Measurements from ENCODE around the gene WRNIP1. TPM values are rescaled to one million over a fixed set of nuclear protein-coding genes. Genes with fewer than 3 reads are reported as not detected.

WRNIP1 gene
- total RNA-seq, 1 donor from 2014 or later = 40.4 TPM

- Mint-ChIP-seq H3K27me3 (no peaks in the 10 kb centered on the region), H3K36me3 (ENCODE audit: insufficient read depth) (peaks cover 7% of the 10 kb centered on the region), H3K27ac (no peak overlapping the region), H3K4me3 (ENCODE audit: low read depth) (no peak overlapping the region), H3K4me1 (ENCODE audit: low read depth) (peaks cover 27% of the 10 kb centered on the region), H3K9me3 (ENCODE audit: low read depth) (no peaks in the 10 kb centered on the region)
- no peak for TF ChIP-seq CTCF (IDR thresholded peaks at IDR 0.05; ENCODE audit: unreplicated experiment)
- DNase-seq (ENCODE audit: low spot score, unreplicated experiment) = no peak
Observed at GRCh38 chr6:2772840-2773239, 7.6 kb downstream of the WRNIP1 start.

- DNase-seq (ENCODE audit: low spot score, unreplicated experiment) = no peak
- Mint-ChIP-seq H3K27ac (no peak overlapping the region), H3K27me3 (no peaks in the 10 kb centered on the region), H3K4me3 (ENCODE audit: low read depth) (no peak overlapping the region), H3K9me3 (ENCODE audit: low read depth) (no peaks in the 10 kb centered on the region), H3K36me3 (ENCODE audit: insufficient read depth) (peaks cover 6% of the 10 kb centered on the region), H3K4me1 (ENCODE audit: low read depth) (peaks cover 21% of the 10 kb centered on the region)
- no peak for TF ChIP-seq CTCF (IDR thresholded peaks at IDR 0.05; ENCODE audit: unreplicated experiment)
Observed at GRCh38 chr6:2773449-2773848, 8.3 kb downstream of the WRNIP1 start.

- H3K27ac Mint-ChIP-seq = peak overlapping the region; percentile 39
- H3K4me3 Mint-ChIP-seq (ENCODE audit: low read depth) = no peak overlapping the region
- no peak for DNase-seq (ENCODE audit: low spot score, unreplicated experiment)
- no peaks in the 10 kb centered on the region for H3K9me3 Mint-ChIP-seq (ENCODE audit: low read depth)
- H3K27me3 Mint-ChIP-seq = no peaks in the 10 kb centered on the region
- no peak for TF ChIP-seq CTCF (IDR thresholded peaks at IDR 0.05; ENCODE audit: unreplicated experiment)
- peaks cover 14% of the 10 kb centered on the region for H3K4me1 Mint-ChIP-seq (ENCODE audit: low read depth)
- H3K36me3 Mint-ChIP-seq (ENCODE audit: insufficient read depth) = peaks cover 5% of the 10 kb centered on the region
Observed at GRCh38 chr6:2775003-2775402, 9.8 kb downstream of the WRNIP1 start.

DNA sequence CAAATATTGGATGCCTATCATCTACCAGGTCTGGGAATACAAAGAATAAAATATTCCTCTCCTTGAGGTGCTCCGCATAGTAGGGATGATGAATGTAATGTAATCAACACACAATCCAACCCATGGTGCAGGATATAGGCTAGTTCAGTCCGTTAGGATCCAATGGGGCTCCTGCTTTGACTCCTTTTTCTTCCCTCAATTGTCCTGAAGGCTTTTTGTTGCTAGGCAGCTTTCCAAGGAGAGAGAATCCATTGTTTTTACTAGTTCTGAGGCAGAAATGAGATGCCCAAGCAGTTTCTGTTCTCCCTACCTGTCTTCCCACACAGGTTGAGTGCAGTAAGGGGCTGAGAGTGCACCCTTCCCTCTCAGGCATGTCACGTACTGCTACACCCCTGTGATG, 12.1 kb downstream of the WRNIP1 start:
- no peak overlapping the region for H3K4me3 Mint-ChIP-seq (ENCODE audit: low read depth)
- H3K4me1 Mint-ChIP-seq (ENCODE audit: low read depth) = peaks cover 5% of the 10 kb centered on the region
- no peak for DNase-seq (ENCODE audit: low spot score, unreplicated experiment)
- no peaks in the 10 kb centered on the region for H3K27me3 Mint-ChIP-seq
- no peak overlapping the region for H3K27ac Mint-ChIP-seq
- H3K36me3 Mint-ChIP-seq (ENCODE audit: insufficient read depth) = peaks cover 1% of the 10 kb centered on the region
- H3K9me3 Mint-ChIP-seq (ENCODE audit: low read depth) = no peaks in the 10 kb centered on the region
- no peak for TF ChIP-seq CTCF (IDR thresholded peaks at IDR 0.05; ENCODE audit: unreplicated experiment)

- DNase-seq (ENCODE audit: low spot score, unreplicated experiment) = no peak
- Mint-ChIP-seq H3K27me3 (no peaks in the 10 kb centered on the region), H3K27ac (no peak overlapping the region), H3K4me3 (ENCODE audit: low read depth) (no peak overlapping the region), H3K9me3 (ENCODE audit: low read depth) (no peaks in the 10 kb centered on the region), H3K36me3 (ENCODE audit: insufficient read depth) (peaks cover 5% of the 10 kb centered on the region), H3K4me1 (ENCODE audit: low read depth) (no peaks in the 10 kb centered on the region)
- no peak for TF ChIP-seq CTCF (IDR thresholded peaks at IDR 0.05; ENCODE audit: unreplicated experiment)
Observed at GRCh38 chr6:2780102-2780737, 15.0 kb downstream of the WRNIP1 start.
